DMS153 (cell line): Measurements from ENCODE around the gene NINJ2.

Experiments
- DNase-seq: peaks from one replicate; lab custom pipeline; 2025; lab: John Stamatoyannopoulos, UW

Gene NINJ2

GRCh38 chr12:569803-570434, 93.3 kb downstream of the NINJ2 start:
- DNase-seq, result peak; percentile 49

GRCh38 chr12:569091-569676, 94.1 kb downstream of the NINJ2 start:
- DNase-seq, result no peak

GRCh38 chr12:568486-568885, 94.8 kb downstream of the NINJ2 start:
- DNase-seq, result no peak

GRCh38 chr12:565589-566105, 97.6 kb downstream of the NINJ2 start:
- DNase-seq, result no peak

- DNase-seq, result no peak
Observed at GRCh38 chr12:565161-565560, 98.1 kb downstream of the NINJ2 start.

GRCh38 chr12:563787-564298, 99.4 kb downstream of the NINJ2 start:
- no peak for DNase-seq

- DNase-seq, result no peak
Observed at GRCh38 chr12:563250-563781, 99.9 kb downstream of the NINJ2 start.

GRCh38 chr12:562634-563033, 100.6 kb downstream of the NINJ2 start:
- DNase-seq, result no peak

GRCh38 chr12:561908-562593, 101.2 kb downstream of the NINJ2 start:
- DNase-seq, result no peak

- no peak for DNase-seq
Observed at GRCh38 chr12:561391-561705, 101.9 kb downstream of the NINJ2 start.

GRCh38 chr12:560691-561390, 102.4 kb downstream of the NINJ2 start:
- DNase-seq, result peak; percentile 31

- no peak for DNase-seq
Observed at GRCh38 chr12:559906-560455, 103.3 kb downstream of the NINJ2 start.

- no peak for DNase-seq
Observed at GRCh38 chr12:559208-559905, 103.9 kb downstream of the NINJ2 start.

- DNase-seq, result no peak
Observed at GRCh38 chr12:558580-558979, 104.7 kb downstream of the NINJ2 start.

GRCh38 chr12:556498-556897, 106.7 kb downstream of the NINJ2 start:
- DNase-seq, result no peak

- DNase-seq, result no peak
Observed at GRCh38 chr12:554001-554285, 109.3 kb downstream of the NINJ2 start.

- DNase-seq, result no peak
Observed at GRCh38 chr12:553216-554000, 109.8 kb downstream of the NINJ2 start.

GRCh38 chr12:552466-552865, 110.8 kb downstream of the NINJ2 start:
- DNase-seq, result no peak

- DNase-seq, result no peak
Observed at GRCh38 chr12:550473-551260, 112.6 kb downstream of the NINJ2 start.

GRCh38 chr12:549476-550082, 113.7 kb downstream of the NINJ2 start:
- DNase-seq, result no peak
